GM19395 (cell line): ENCODE results near the gene DNM1L.
"Not testable (repeated sequence)": the region's sequence is repeated elsewhere in the genome, so short reads cannot be mapped to it uniquely, and the experiment has no call there.

Experiments used
- ATAC-seq: cut with Tn5 transposase; IDR thresholded peaks from one replicate; pipeline ENCODE4 v1.9.1; 2021; ENCODE audit warnings: mild to moderate bottlenecking, moderate library complexity; ENCODE audit not compliant: unreplicated experiment

The DNM1L gene

GRCh38 chr12:32695787-32696186 is 16.7 kb downstream of the DNM1L start:
- ATAC-seq, result no peak

DNA sequence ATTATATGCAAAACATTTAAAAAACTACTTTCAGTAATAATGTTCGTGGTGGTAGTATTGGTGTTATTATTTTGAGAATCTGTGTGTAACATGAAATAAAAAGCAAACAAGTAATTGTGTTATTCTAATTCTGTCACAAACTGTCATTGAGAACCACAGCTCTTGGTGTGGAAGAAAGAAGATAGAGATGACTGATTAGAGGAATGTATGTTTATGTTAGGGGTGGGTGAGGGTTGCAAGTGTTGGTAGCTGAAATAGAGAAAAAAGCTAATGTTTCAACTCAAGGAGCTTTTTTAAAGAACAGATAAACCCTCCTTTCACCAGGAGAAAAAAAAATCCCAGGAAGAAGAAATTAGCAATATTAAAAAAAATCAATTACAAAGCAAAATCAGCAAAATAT is 18.3 kb downstream of the DNM1L start:
- no peak for ATAC-seq

DNA sequence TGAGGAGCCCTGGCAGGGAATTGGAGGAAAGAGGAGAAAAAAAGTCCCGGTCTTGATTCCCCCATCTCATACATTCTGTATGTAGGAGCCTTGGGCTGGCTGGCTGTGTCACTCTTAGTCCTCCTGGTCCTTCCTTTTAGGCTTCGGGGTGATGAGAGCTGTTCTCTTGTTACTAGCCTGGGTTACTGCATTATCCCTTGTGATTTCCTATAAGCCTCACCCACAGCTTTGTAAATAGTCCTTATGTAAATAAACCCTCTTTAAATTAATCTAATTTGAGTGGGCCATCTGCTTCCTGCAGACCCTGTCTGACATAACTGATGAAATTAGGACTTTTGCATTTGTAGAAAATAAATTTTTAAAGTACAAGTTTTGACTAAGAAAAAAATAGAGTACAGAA is 19.2 kb downstream of the DNM1L start:
- ATAC-seq, result no peak

DNA sequence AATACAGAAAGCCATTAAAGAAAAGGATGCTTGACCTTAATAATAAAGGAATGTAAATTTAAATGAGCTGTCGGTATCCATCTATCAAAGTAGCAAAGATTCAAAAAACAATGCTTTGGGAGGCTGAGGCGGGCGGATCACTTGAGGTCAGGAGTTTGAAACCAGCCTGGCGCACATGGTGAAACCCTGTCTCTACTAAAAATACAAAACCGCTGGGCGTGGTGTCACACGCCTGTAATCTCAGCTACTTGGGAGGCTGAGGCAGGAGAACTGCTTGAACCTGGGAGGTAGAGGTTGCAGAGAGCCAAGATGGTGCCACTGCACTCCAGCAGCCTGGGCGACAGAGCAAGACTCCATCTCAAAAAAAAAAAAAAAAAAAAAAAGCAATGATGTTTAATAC is 20.3 kb downstream of the DNM1L start:
- not testable (repeated sequence) for ATAC-seq

GRCh38 chr12:32702473-32702872 is 23.4 kb downstream of the DNM1L start:
- no peak for ATAC-seq

- ATAC-seq, result no peak
These were observed 23.8 kb downstream of the DNM1L start for GRCh38 chr12:32702946-32703345.

GRCh38 chr12:32705783-32706182 is 26.7 kb downstream of the DNM1L start:
- no peak for ATAC-seq

DNA sequence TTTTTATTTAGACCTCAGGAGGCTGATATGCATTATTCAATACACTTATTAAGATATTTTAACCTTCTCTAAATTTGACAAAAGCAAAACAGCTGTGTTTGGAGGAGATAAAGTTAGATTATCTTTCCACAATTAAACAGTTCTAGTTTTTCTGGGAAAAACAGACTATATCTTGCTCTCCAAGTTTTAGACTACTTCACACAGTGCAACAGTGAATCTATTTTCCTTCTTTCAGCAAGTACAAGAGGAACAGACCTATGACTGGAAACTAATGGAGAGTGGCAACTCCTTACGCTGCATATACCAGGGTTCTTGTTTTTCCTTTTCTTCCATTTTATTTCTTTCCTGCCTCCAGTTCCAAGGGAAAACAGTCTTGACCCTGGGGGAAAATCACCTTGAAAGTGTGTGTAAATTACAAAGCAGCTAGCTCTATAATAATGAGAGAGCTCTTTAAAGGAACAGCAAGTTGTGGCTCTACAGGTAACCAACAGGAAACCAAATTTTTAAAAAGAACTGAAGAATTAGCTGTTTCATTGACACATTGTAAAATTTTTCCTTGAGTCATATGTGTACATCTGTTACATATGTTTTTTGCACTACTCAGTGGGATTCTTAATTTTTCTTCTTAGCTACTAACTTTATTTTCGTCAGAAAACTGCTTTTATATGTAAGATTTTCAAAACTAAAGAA is 27.4 kb downstream of the DNM1L start:
- ATAC-seq, result no peak

DNA sequence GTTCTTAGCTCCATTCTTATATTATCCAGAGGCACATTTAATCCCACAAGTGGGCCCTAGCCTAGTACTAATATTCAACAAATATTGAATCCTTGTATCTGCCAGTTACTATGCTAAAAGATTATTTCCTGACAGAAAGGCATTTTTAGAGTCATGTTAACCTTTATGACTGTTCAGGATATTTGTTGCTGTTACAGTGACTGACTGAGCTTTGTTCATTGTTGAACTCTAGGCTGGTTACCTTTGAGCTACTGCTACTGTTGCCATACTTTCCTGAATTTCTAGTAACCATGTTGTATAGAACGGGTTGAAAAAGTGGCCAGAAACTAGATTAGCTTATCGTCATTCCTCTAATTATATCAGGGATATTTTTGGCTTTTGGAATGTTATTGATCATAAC is 29.8 kb downstream of the DNM1L start:
- ATAC-seq, result no peak

- no peak for ATAC-seq
These were observed 35.7 kb downstream of the DNM1L start for GRCh38 chr12:32714772-32715171.

DNA sequence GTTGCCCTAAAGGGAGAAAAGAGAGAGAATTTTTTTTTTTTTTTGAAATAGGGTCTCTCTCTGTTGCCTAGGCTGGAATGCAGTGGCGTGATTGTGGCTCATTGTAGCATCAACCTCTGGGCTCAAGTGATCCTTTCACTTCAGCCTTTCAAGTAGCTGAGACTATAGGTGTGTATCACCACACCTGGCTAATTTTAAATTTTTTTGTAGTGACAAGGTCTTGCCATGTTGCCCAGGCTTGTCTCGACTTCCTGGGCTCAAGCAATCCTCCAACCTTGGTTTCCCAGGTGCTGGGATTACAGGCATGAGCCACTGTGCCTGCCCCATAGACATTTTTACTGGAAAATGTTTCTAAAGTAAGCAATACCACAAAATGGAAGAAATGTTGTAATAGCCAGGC is 39.8 kb downstream of the DNM1L start:
- no peak for ATAC-seq

DNA sequence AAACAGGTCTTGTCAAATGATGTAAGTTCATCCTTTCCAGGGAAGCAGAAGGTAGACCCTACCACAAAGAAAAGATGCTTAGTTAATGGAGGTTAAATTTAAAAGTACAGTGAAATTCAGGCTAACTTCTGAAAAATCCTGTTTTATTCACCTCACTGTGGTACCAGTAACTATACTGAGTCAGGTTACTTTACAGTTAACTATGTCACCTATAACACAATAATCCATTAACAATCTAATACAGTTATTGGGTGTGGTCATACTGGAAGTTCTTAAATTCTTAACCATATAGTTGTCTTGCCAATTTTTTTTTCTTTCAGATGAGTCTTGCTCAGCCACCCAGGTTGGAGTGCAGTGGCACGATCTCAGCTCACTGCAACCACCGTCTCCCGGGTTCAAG is 46.2 kb downstream of the DNM1L start:
- ATAC-seq, result not testable (repeated sequence)

DNA sequence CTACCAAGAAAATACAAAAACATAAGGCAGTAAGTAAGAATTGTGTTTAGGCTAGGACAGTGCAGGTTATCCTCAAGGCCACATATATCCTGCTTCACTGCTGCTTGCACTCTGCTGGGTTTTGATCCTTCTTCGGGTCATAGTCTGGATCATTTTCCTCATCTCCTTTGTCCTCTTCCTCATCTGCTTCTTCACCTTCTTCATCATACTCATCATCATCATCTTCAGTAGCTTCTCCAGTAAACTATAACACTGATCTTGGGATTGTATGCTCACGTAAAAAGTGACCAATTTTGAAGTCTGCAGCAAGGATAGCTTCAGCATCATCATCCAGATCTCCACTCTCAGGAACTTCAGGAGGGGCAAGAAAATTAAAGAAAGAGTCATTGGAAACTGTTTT is 47.2 kb downstream of the DNM1L start:
- ATAC-seq, result no peak

DNA sequence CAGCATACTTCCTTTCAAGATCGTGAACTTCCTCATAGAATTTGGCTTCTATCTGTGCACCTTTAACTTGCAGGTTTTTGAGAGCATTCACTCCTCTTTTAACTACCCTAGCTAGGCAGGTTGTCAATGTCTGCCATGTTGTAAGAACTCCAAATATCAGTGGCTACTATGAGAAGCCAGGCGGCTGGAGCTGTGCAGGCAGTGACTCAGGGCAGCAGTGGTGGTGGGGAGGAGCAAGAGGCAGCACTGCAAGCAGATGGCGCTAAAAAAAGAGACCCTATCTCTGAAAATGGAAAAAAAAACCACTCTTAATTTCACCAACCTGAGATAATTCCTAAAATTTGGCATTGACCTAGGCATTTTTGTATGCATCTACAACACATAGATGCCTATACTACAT is 48.1 kb downstream of the DNM1L start:
- no peak for ATAC-seq

DNA sequence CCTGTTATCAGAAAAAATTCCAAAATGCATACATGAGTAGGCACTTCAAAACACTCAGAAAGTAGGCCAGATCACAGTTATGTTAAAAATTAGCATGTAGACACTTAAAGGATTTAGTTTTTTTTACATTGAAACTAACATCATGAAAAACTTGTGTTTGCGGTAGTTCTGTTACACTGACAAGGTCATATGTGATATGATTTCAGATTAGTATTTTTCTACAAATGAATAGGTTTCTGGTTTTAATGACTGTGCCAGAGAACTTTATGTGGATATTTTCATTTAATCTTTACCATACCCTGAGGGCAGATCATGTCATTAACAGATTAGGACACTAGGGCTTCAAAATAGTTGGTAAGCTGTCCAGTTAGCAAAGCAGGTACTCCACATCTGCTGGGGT is 55.9 kb downstream of the DNM1L start:
- no peak for ATAC-seq

DNA sequence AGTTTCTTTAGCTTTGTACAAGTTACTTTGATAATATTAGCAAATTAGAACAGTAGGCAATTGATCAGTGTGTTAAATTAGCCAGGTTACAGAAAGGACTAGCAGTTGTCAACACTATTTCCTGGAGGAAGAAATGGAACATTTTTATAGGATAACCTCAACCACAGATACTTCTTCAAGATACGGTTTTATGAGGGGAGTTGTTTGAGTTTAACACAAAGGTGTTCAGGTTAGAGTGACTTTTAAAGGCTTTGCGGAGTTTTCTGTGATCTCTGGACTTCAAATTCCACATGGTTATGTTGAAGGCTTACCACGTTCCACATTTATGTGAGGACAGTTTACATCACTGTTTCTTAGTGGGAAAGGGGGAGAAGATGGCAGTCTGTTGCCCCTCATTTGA is 57.3 kb downstream of the DNM1L start:
- ATAC-seq, result no peak

GRCh38 chr12:32737715-32738114 is 58.6 kb downstream of the DNM1L start:
- no peak for ATAC-seq

DNA sequence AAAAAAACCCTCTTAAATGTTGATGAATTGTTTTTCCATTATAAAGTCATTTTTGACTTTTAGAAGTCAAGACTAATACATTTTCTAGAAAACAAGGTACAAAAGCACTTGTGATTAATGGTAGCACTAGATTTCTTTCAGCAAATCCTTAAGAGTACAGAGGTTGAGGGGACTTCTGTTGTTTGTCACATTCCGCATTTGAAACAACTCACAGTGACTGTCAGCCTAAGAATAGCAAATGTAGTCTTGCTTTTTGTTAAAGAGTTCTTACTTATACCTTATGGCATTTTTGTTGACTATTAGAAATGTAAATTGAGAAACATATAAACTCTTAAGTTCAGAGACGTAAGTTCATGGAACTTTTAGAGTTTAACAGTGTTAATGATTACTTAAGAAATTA is 60.2 kb downstream of the DNM1L start:
- ATAC-seq, result no peak

GRCh38 chr12:32742133-32742532 is 63.0 kb downstream of the DNM1L start:
- no peak for ATAC-seq

GRCh38 chr12:32743264-32743663 is 64.2 kb downstream of the DNM1L start:
- no peak for ATAC-seq

DNA sequence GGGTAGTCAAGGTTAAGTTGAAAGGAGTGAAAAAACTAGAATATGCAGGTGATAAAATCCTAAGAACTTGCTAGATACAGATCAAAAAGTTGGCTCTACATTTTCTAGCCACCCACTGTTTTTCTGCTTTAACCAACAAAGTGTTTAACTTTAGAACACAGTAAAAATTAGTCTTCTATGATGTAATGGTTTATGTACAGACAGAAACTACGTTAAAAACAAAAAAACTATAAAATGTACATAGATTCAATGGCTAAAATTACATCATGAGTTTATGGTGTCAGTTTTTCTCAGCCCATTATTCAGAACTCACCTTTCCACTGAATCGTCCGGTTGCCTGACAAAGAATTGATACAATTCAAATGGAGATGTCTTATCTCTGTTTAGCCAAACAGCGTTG is 74.5 kb downstream of the DNM1L start:
- no peak for ATAC-seq

DNA sequence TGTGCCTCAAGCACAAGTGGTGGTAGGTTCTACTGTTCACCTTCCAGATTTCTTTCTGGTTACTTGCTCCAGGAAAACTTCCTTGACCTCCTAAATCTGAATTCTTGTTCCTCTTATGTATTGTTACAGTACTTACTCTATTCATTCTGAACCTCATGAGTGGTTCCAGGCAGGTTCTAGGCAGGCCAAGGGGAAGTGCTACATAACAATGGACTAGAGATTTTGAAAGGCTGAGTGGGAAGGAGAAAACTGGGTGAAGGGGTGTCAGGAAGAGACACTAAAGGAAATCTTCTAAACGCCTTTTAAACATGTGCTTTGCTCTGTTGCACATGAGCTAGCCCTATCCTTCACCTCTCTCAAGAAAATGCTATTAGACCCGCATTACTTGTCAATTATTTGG is 75.0 kb downstream of the DNM1L start:
- no peak for ATAC-seq

DNA sequence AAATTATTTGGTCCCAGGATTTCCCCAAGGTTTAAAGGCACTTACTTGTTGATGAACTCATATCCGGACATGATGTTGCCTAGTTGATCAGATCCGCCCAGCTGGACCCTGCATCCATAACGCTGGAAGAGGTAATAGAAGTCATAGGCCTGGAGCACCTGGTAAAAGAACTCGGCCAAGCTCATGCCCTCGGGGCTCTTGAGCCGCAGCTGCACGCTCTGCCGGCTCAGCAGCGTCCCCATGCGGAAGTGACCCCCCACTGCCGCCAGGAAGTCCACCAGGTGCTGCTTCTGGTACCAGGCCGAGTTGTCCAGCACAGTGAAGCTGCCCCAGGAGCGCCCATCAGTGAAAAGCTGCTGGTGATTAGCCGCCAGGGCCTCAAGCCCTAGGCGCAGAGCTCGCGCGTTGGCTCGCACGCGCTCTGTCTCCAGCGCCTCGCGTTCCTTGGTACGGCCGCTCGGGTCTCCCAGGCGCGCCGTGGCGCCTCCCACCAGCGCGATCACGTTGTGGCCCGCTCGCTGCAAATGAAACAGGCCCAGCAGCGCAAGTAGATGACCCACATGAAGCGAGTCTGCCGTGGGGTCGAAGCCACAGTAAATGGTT is 76.1 kb downstream of the DNM1L start:
- ATAC-seq, result peak; percentile 68
